Measurements from ENCODE around the gene PITX1. TPM values are rescaled to one million over a fixed set of nuclear protein-coding genes. Genes with fewer than 3 reads are reported as not detected.

The PITX1 gene
- total RNA-seq, 1 donor from 2014 or later, result 23.8 TPM

- Histone ChIP-seq H3K4me1 (peaks cover 3 to 6% of the 10 kb centered on the region in 2 donors), H3K27ac (no peak overlapping the region), H3K27me3 (no peaks in the 10 kb centered on the region), H3K36me3 (no peaks in the 10 kb centered on the region), H3K9me3 (no peaks in the 10 kb centered on the region), H3K4me3 (no peak overlapping the region)
- TF ChIP-seq, protein P1, sequence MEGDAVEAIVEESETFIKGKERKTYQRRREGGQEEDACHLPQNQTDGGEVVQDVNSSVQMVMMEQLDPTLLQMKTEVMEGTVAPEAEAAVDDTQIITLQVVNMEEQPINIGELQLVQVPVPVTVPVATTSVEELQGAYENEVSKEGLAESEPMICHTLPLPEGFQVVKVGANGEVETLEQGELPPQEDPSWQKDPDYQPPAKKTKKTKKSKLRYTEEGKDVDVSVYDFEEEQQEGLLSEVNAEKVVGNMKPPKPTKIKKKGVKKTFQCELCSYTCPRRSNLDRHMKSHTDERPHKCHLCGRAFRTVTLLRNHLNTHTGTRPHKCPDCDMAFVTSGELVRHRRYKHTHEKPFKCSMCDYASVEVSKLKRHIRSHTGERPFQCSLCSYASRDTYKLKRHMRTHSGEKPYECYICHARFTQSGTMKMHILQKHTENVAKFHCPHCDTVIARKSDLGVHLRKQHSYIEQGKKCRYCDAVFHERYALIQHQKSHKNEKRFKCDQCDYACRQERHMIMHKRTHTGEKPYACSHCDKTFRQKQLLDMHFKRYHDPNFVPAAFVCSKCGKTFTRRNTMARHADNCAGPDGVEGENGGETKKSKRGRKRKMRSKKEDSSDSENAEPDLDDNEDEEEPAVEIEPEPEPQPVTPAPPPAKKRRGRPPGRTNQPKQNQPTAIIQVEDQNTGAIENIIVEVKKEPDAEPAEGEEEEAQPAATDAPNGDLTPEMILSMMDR (IDR thresholded peaks at IDR 0.05), result no peak
- DNase-seq (ENCODE audit: low spot score in 2 of 2), result no peak
- intact Hi-C loops (cut with DNase I), result no loop called here
These were observed 26.0 kb upstream of the PITX1 start for GRCh38 chr5:135060021-135060420.

DNA sequence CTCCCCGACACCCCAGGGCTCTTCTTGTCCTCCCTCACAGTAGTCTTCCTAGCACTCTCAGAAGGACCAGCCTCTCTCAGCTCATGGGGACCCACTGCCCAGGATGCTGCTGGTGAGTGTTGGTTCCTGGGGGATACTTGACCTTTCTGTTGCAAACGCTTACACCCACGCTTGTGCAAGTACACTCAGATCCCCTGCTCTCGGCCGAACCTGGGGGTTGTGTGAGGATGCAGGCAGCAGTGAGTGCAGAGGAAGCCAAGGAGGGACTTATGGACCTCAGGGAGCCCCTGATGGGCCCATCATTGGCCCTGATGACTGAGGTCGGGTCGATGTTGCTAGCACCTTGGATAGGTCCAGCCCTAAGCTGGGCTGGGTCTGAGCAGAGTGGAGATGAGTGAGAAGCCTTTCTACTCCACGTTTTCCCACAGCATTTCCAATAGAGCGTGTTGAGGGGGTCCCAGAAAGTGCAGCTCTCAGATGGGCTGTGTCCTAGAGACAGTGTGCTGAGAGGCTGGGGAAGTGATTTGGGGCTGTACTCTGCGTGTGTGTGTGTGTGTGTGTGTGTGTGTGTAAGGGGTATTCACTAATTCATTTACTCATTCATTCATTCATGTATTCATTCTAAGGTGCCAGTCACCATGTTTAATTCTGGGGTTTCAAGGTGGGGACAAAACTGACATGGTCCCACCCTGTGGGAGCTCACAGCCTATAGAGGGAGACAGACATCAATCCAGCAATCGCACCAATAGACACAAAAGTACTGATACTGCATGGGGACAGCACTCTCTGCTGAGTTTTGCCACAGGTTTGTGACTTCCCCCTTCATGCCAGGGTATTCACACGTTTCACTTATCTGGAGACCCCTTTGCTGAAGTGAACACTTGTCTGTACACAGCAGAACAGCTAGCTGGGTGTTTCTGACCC, 25.2 kb upstream of the PITX1 start:
- Histone ChIP-seq H3K36me3 (no peaks in the 10 kb centered on the region), H3K27me3 (no peaks in the 10 kb centered on the region), H3K27ac (no peak overlapping the region), H3K4me1 (peaks cover 3 to 6% of the 10 kb centered on the region in 2 donors), H3K9me3 (no peaks in the 10 kb centered on the region), H3K4me3 (no peak overlapping the region)
- no peak for DNase-seq (ENCODE audit: low spot score in 2 of 2)
- intact Hi-C loops (cut with DNase I), result no loop called here
- TF ChIP-seq, protein P1 (IDR thresholded peaks at IDR 0.05), result no peak

- intact Hi-C loops (cut with DNase I), result no loop called here
These were observed 24.3 kb upstream of the PITX1 start for GRCh38 chr5:135058331-135058732.

GRCh38 chr5:135057233-135057632, 23.2 kb upstream of the PITX1 start:
- no peak for DNase-seq (ENCODE audit: low spot score in 2 of 2)
- H3K4me3 ChIP-seq, result no peak overlapping the region

More at GRCh38 chr5:135058331-135058732, 24.3 kb upstream of the PITX1 start:
- Histone ChIP-seq H3K9me3 (no peaks in the 10 kb centered on the region), H3K27ac (no peak overlapping the region), H3K4me1 (peaks cover 3 to 6% of the 10 kb centered on the region in 2 donors), H3K27me3 (no peaks in the 10 kb centered on the region), H3K4me3 (no peak overlapping the region), H3K36me3 (no peaks in the 10 kb centered on the region)
- TF ChIP-seq, protein P1 (IDR thresholded peaks at IDR 0.05), result no peak
- no peak for DNase-seq (ENCODE audit: low spot score in 2 of 2)

DNA sequence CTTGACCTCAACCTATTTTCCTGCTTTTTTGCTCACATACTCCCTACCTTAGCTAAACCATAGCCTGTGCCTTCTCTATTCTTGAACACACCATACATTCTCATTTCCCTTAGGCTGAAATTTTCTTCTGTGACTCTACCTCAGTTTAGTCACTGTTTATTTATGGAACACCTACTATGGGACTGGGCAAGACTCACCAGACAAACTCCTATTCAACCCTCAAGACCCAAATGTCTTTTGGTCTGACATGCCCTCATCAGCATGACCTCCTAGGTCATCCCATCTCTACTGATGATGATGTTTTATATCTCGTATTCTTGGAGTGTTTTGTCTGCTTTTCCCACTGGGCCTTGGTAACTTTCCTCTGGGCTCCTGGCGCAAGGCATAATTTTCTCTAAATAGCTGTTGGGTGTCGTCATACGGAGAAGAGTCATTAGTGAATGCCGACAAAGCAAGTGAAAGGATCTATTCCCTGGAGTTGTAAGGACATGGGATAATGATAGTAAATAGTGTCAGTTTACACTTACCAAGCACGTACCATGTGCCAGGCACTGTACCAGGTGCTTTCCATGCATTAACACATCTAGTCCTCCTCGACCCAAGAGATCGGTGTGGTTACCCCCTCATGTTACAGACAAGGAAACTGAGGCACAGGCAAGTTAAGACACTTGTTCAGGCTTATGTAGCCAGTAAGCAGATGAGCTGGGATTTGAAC, 22.4 kb upstream of the PITX1 start:
- no peaks in the 10 kb centered on the region for H3K27me3 ChIP-seq
- TF ChIP-seq, protein P1 (IDR thresholded peaks at IDR 0.05), result no peak
- no peaks in the 10 kb centered on the region for H3K36me3 ChIP-seq
- no peaks in the 10 kb centered on the region for H3K9me3 ChIP-seq
- DNase-seq (ENCODE audit: low spot score in 2 of 2), result no peak
- H3K4me3 ChIP-seq, result no peak overlapping the region
- H3K27ac ChIP-seq, result no peak overlapping the region
- intact Hi-C loops (cut with DNase I), result no loop called here
- H3K4me1 ChIP-seq, result peaks cover 3 to 6% of the 10 kb centered on the region in 2 donors

More at GRCh38 chr5:135057233-135057632, 23.2 kb upstream of the PITX1 start:
- Histone ChIP-seq H3K27me3 (no peaks in the 10 kb centered on the region), H3K4me1 (peaks cover 3 to 6% of the 10 kb centered on the region in 2 donors), H3K36me3 (no peaks in the 10 kb centered on the region), H3K27ac (no peak overlapping the region), H3K9me3 (no peaks in the 10 kb centered on the region)
- TF ChIP-seq, protein P1 (IDR thresholded peaks at IDR 0.05), result no peak
- intact Hi-C loops (cut with DNase I), result no loop called here

Measured in ascending aorta (tissue), 2 donors.